Right lobe of liver (tissue), 4 donors: ENCODE results near the gene PRDM16.

Experiments
- POLR2A ChIP-seq: fragments of 450-650 bp; IDR thresholded peaks from one replicate; pipeline ENCODE4 v1.6.1; 2017; ENCODE audit warnings: antibody characterized with exemption, mild to moderate bottlenecking
- TF ChIP-seq, protein P1 (sequence below), 4 donors: fragments of 200-600 bp in 3 of 4; fragments of 450-650 bp in 1 of 4; IDR thresholded peaks; one replicate each; pipeline versions ENCODE4 v1.5.1 to v1.8.0; 2016 to 2022; ENCODE audit warnings: antibody characterized with exemption in 4 of 4, mild to moderate bottlenecking in 2 of 4
- donor health status: DM: no; HTN: no; CAD: no.
- donor health status: DM: no; HTN: no; CAD: no.
- donor health status: DM: no; HTN: yes; CAD: no.

DNA sequence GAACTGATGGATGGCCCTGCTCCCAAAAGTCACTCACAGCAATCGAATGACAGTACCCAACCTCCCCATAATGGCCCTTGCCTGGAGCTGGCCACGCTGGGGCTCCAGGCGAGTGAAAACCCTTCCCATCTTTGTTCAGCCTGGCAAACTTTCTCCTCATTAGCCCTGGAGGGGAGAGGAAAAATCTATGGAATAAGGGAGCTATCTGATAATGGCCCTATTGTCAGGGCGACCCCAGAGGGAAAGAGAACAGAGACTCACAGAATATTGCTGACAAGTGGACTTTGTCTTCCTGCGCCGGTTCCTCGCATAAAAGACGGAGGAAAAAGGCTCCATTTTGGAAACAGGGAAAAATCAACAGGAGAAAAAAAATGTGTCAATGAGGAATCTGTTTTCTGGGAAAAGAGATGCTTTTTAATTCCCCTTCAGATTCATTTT, 372.4 kb downstream of the PRDM16 start:
- TF ChIP-seq, protein P1, sequence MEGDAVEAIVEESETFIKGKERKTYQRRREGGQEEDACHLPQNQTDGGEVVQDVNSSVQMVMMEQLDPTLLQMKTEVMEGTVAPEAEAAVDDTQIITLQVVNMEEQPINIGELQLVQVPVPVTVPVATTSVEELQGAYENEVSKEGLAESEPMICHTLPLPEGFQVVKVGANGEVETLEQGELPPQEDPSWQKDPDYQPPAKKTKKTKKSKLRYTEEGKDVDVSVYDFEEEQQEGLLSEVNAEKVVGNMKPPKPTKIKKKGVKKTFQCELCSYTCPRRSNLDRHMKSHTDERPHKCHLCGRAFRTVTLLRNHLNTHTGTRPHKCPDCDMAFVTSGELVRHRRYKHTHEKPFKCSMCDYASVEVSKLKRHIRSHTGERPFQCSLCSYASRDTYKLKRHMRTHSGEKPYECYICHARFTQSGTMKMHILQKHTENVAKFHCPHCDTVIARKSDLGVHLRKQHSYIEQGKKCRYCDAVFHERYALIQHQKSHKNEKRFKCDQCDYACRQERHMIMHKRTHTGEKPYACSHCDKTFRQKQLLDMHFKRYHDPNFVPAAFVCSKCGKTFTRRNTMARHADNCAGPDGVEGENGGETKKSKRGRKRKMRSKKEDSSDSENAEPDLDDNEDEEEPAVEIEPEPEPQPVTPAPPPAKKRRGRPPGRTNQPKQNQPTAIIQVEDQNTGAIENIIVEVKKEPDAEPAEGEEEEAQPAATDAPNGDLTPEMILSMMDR (IDR thresholded peaks at IDR 0.05): no peak
- no peak for TF ChIP-seq POLR2A
